Measurements from ENCODE around the gene GPC6.

The GPC6 gene

GRCh38 chr13:94140027-94140426, 913.4 kb downstream of the GPC6 start:
- DNase-seq: no peak

GRCh38 chr13:94140511-94140910, 913.9 kb downstream of the GPC6 start:
- DNase-seq: no peak

GRCh38 chr13:94143624-94144350, 917.2 kb downstream of the GPC6 start:
- DNase-seq: no peak

GRCh38 chr13:94145966-94146365, 919.4 kb downstream of the GPC6 start:
- no peak for DNase-seq

GRCh38 chr13:94153586-94153985, 927.0 kb downstream of the GPC6 start:
- DNase-seq: no peak

- DNase-seq: no peak
These were observed 927.8 kb downstream of the GPC6 start for GRCh38 chr13:94154367-94154766.

GRCh38 chr13:94157705-94158218, 931.2 kb downstream of the GPC6 start:
- DNase-seq: no peak

- DNase-seq: no peak
These were observed 934.3 kb downstream of the GPC6 start for GRCh38 chr13:94160875-94161274.

GRCh38 chr13:94162289-94162688, 935.7 kb downstream of the GPC6 start:
- DNase-seq: no peak

- no peak for DNase-seq
These were observed 936.9 kb downstream of the GPC6 start for GRCh38 chr13:94163535-94163934.

- DNase-seq: no peak
These were observed 942.3 kb downstream of the GPC6 start for GRCh38 chr13:94168783-94169453.

GRCh38 chr13:94169454-94170144, 943.0 kb downstream of the GPC6 start:
- DNase-seq: no peak

GRCh38 chr13:94170145-94170571, 943.6 kb downstream of the GPC6 start:
- no peak for DNase-seq

- no peak for DNase-seq
These were observed 945.8 kb downstream of the GPC6 start for GRCh38 chr13:94172416-94172815.

GRCh38 chr13:94173312-94173854, 946.8 kb downstream of the GPC6 start:
- DNase-seq: peak in 1 of 5 experiments; percentile 11

- DNase-seq: no peak
These were observed 947.4 kb downstream of the GPC6 start for GRCh38 chr13:94174009-94174408.

GRCh38 chr13:94175076-94175475, 948.5 kb downstream of the GPC6 start:
- DNase-seq: no peak

- no peak for DNase-seq
These were observed 950.0 kb downstream of the GPC6 start for GRCh38 chr13:94176561-94176960.

- no peak for DNase-seq
These were observed 950.4 kb downstream of the GPC6 start for GRCh38 chr13:94177041-94177440.

GRCh38 chr13:94178625-94179244, 952.1 kb downstream of the GPC6 start:
- peak in 1 of 5 experiments; percentile 70 for DNase-seq

GRCh38 chr13:94181461-94182107, 955.0 kb downstream of the GPC6 start:
- DNase-seq: no peak

- DNase-seq: no peak
These were observed 955.7 kb downstream of the GPC6 start for GRCh38 chr13:94182185-94182761.
